B cell (primary cell): Measurements from ENCODE around the gene DNAJC15.

Experiments used
- CTCF ChIP-seq: fragments of 200-600 bp; IDR thresholded peaks from one replicate; pipeline ENCODE4 v1.8.0; 2022; ENCODE audit warnings: antibody characterized with exemption, mild to moderate bottlenecking
- EZH2 ChIP-seq: IDR thresholded peaks from 2 replicates; pipeline ENCODE4 v1.6.1; 2012; ENCODE audit warnings: borderline replicate concordance, low read depth, mild to moderate bottlenecking, moderate library complexity, low read length; ENCODE audit not compliant: insufficient read depth, poor library complexity, severe bottlenecking

GRCh38 chr13:43046259-43046658 is 22.9 kb downstream of the DNAJC15 start:
- TF ChIP-seq CTCF: no peak
- no peak for TF ChIP-seq EZH2
